ENCODE results near the gene DCANP1. TPM values are rescaled to one million over a fixed set of nuclear protein-coding genes. Genes with fewer than 3 reads are reported as not detected.

DCANP1 gene
- total and polyA plus RNA-seq, 9 of the 15 experiments (the other 6 are each of a cell fraction or from before 2014, with no cell fraction given), result not detected

- TF ChIP-seq PRDM10 (IDR thresholded peaks at IDR 0.05; ENCODE audit: partially characterized antibody) (no peak), ZNF551 (CRISPR knock-in tag; IDR thresholded peaks at IDR 0.05) (0 out of 2 replicates have a peak, but pooled peaks have one; percentile 31), POLR2AphosphoS5 (IDR thresholded peaks at IDR 0.05; ENCODE audit: control insufficient read depth, insufficient read depth, low read depth, low read length) (no peak), HIVEP1 (CRISPR knock-in tag; IDR thresholded peaks at IDR 0.05) (no peak), NCOR1 (IDR thresholded peaks at IDR 0.05) (no peak), MYC (IDR thresholded peaks at IDR 0.05; ENCODE audit: low read depth, low read length) (0 out of 2 replicates have a peak, but pooled peaks have one; percentile 31), MYC (CRISPR knock-in tag; IDR thresholded peaks at IDR 0.05; ENCODE audit: borderline replicate concordance, low read depth) (no peak)
Measured at GRCh38 chr5:135437796-135438560, 9.2 kb downstream of the DCANP1 start (continued).
